Endodermal cell (in vitro differentiated cells): ENCODE results near the gene PREP. TPM values are rescaled to one million over a fixed set of nuclear protein-coding genes. Genes with fewer than 3 reads are reported as not detected.

Experiments used
- DNase-seq: peaks from one replicate; pipeline ENCODE4 v3.0.0-alpha.2; 2017
- H3K27ac ChIP-seq: 2 replicates; pipeline ENCODE4 v1.5.1; 2013; ENCODE audit warnings: mild to moderate bottlenecking, low read depth, low read length, moderate library complexity
- H3K27me3 ChIP-seq: 2 replicates; pipeline ENCODE4 v1.6.1; 2013; ENCODE audit warnings: mild to moderate bottlenecking, low read length, moderate library complexity; ENCODE audit not compliant: insufficient read depth, control insufficient read depth, poor library complexity, severe bottlenecking
- H3K36me3 ChIP-seq: 2 replicates; pipeline ENCODE4 v1.7.0; 2013; ENCODE audit warnings: mild to moderate bottlenecking, low read length, moderate library complexity; ENCODE audit not compliant: control insufficient read depth, insufficient read depth
- H3K4me1 ChIP-seq: one replicate; pipeline ENCODE4 v1.7.0; 2013; ENCODE audit warnings: low read length; ENCODE audit not compliant: control insufficient read depth, insufficient read depth
- H3K4me3 ChIP-seq: 2 replicates; pipeline ENCODE4 v1.5.1; 2013; ENCODE audit warnings: mild to moderate bottlenecking, low read length, moderate library complexity
- H3K9ac ChIP-seq: 2 replicates; pipeline ENCODE4 v1.6.1; 2013; ENCODE audit warnings: mild to moderate bottlenecking, low read length, moderate library complexity; ENCODE audit not compliant: poor library complexity, severe bottlenecking; ENCODE audit errors: extremely low read depth
- H3K9me3 ChIP-seq: 2 replicates; pipeline ENCODE4 v1.6.1; 2013; ENCODE audit warnings: mild to moderate bottlenecking, low read length, moderate library complexity; ENCODE audit not compliant: control insufficient read depth
- H3K27ac Mint-ChIP-seq: 2 replicates; pipeline ENCODE4 v1.8.0; 2020; ENCODE audit warnings: mixed read lengths
- H3K27me3 Mint-ChIP-seq: 2 replicates; pipeline ENCODE4 v1.8.0; 2021; ENCODE audit warnings: mild to moderate bottlenecking, mixed read lengths; ENCODE audit not compliant: insufficient read depth
- H3K36me3 Mint-ChIP-seq: 2 replicates; pipeline ENCODE4 v1.8.0; 2020; ENCODE audit warnings: low read depth, mixed read lengths
- H3K4me1 Mint-ChIP-seq: 2 replicates; pipeline ENCODE4 v1.8.0; 2020; ENCODE audit warnings: mixed read lengths
- H3K4me3 Mint-ChIP-seq: 2 replicates; pipeline ENCODE4 v1.8.0; 2020; ENCODE audit warnings: mild to moderate bottlenecking, moderate library complexity, mixed read lengths
- H3K9me3 Mint-ChIP-seq: 2 replicates; pipeline ENCODE4 v1.8.0; 2020; ENCODE audit warnings: mild to moderate bottlenecking, mixed read lengths
- CTCF ChIP-seq: fragments of 200-600 bp; sonication (generic); conservative IDR thresholded peaks from 2 replicates; pipeline ENCODE4 v1.5.0; 2021; ENCODE audit warnings: antibody characterized with exemption, mild to moderate bottlenecking
- WGBS, 2 experiments: methylation state at CpG; one replicate each; pipeline versions ENCODE4 v1.1.5 to v1.1.7; 2013; ENCODE audit warnings: missing lambda C conversion rate in 2 of 2, mixed read lengths in 1 of 2; ENCODE audit not compliant: insufficient coverage in 1 of 2, insufficient read length in 1 of 2; 5-methylcytosine and 5-hydroxymethylcytosine counted together
- total RNA-seq, 2 donors: library from RNA; stranded (reverse); fragmentation: NEBNext Ultra II Directional in 1 of 2; extraction: Animal tissue kit (Norgen Biotek cat#: 25700) in 1 of 2; gene quantifications; 2 replicates in 1 of 2; 3 replicates in 1 of 2; pipeline ENCODE4 v1.2.1, GENCODE V29; 2021

PREP gene
- total RNA-seq, 2 donors from 2014 or later = 42.9 to 52.2 TPM

- 95% methylated on average over 5 of the region's 6 CpGs; no CpG with 5 or more reads in 1 of the 2 experiments for WGBS, 2 experiments
- no peak for TF ChIP-seq CTCF
Observed at GRCh38 chr6:105373481-105373880, 29.4 kb downstream of the PREP start.

GRCh38 chr6:105372849-105373182, 30.1 kb downstream of the PREP start:
- H3K4me1 ChIP-seq = no peaks in the 10 kb centered on the region
- Mint-ChIP-seq H3K9me3 (no peaks in the 10 kb centered on the region), H3K27ac (peak overlapping the region; percentile 7), H3K27me3 (no peaks in the 10 kb centered on the region), H3K4me3 (no peak overlapping the region), H3K4me1 (no peaks in the 10 kb centered on the region), H3K36me3 (peaks cover 36% of the 10 kb centered on the region)
- H3K27ac ChIP-seq = no peak overlapping the region
- 91 to 100% methylated on average over 1 to 3 of the region's 3 CpGs for WGBS, 2 experiments
- H3K9ac ChIP-seq = no peak overlapping the region
- peaks cover 63% of the 10 kb centered on the region for H3K36me3 ChIP-seq
- H3K4me3 ChIP-seq = no peak overlapping the region
- no peaks in the 10 kb centered on the region for H3K9me3 ChIP-seq
- no peaks in the 10 kb centered on the region for H3K27me3 ChIP-seq
- TF ChIP-seq CTCF = no peak
- DNase-seq = no peak

More at GRCh38 chr6:105373481-105373880, 29.4 kb downstream of the PREP start:
- H3K36me3 ChIP-seq = peaks cover 62% of the 10 kb centered on the region
- no peak overlapping the region for H3K4me3 Mint-ChIP-seq
- no peaks in the 10 kb centered on the region for H3K4me1 Mint-ChIP-seq
- H3K9me3 ChIP-seq = no peaks in the 10 kb centered on the region
- no peaks in the 10 kb centered on the region for H3K9me3 Mint-ChIP-seq
- no peak overlapping the region for H3K9ac ChIP-seq
- H3K27me3 Mint-ChIP-seq = no peaks in the 10 kb centered on the region
- H3K27ac Mint-ChIP-seq = no peak overlapping the region
- no peak overlapping the region for H3K4me3 ChIP-seq
- H3K27me3 ChIP-seq = no peaks in the 10 kb centered on the region
- no peaks in the 10 kb centered on the region for H3K4me1 ChIP-seq
- H3K36me3 Mint-ChIP-seq = peaks cover 31% of the 10 kb centered on the region
- no peak overlapping the region for H3K27ac ChIP-seq
- DNase-seq = no peak

GRCh38 chr6:105372142-105372848, 30.6 kb downstream of the PREP start:
- no peaks in the 10 kb centered on the region for H3K27me3 Mint-ChIP-seq
- Histone ChIP-seq H3K9me3 (no peaks in the 10 kb centered on the region), H3K36me3 (peaks cover 63% of the 10 kb centered on the region), H3K27ac (no peak overlapping the region), H3K9ac (no peak overlapping the region), H3K4me3 (no peak overlapping the region), H3K4me1 (no peaks in the 10 kb centered on the region), H3K27me3 (no peaks in the 10 kb centered on the region)
- H3K9me3 Mint-ChIP-seq = no peaks in the 10 kb centered on the region
- no peak for TF ChIP-seq CTCF
- DNase-seq = no peak
- H3K4me3 Mint-ChIP-seq = no peak overlapping the region
- H3K27ac Mint-ChIP-seq = no peak overlapping the region
- H3K4me1 Mint-ChIP-seq = no peaks in the 10 kb centered on the region
- WGBS, 2 experiments = 94 to 100% methylated on average over 1 to 4 of the region's 4 CpGs
- H3K36me3 Mint-ChIP-seq = peaks cover 36% of the 10 kb centered on the region
